Gastrocnemius medialis (tissue), 4 donors: ENCODE measurements around the gene CAB39. TPM values are rescaled to one million over a fixed set of nuclear protein-coding genes. Genes with fewer than 3 reads are reported as not detected.

Experiments used
- ATAC-seq, 2 donors: fragments of 150-250 bp; one replicate each; pipeline ENCODE4 v1.9.1; 2016
- DNase-seq, 2 donors: peaks; one replicate each; pipeline ENCODE4 v3.0.0-alpha.2; 2019
- H3K27ac ChIP-seq, 4 donors: fragments of 200-600 bp; sonication (generic); 1 replicate in 1 of 4; 2 replicates in 3 of 4; pipeline ENCODE4 v1.5.1; 2016 to 2018; ENCODE audit warnings: mild to moderate bottlenecking in 2 of 4, moderate library complexity in 1 of 4
- H3K27me3 ChIP-seq, 3 donors: fragments of 200-600 bp; sonication (generic) in 2 of 3; 1 replicate in 1 of 3; 2 replicates in 2 of 3; pipeline versions ENCODE4 v1.5.1 to v1.6.0; 2016 to 2019; ENCODE audit warnings: mild to moderate bottlenecking in 1 of 3, moderate library complexity in 1 of 3
- H3K36me3 ChIP-seq, 2 donors: fragments of 200-600 bp; sonication (generic) in 1 of 2; one replicate each; pipeline ENCODE4 v1.5.1; 2017 to 2018
- H3K4me1 ChIP-seq, 2 donors: fragments of 200-600 bp; sonication (generic) in 1 of 2; one replicate each; pipeline ENCODE4 v1.5.1; 2016 to 2017; ENCODE audit warnings: mild to moderate bottlenecking in 2 of 2
- H3K4me3 ChIP-seq, 4 donors: fragments of 200-600 bp; sonication (generic) in 3 of 4; 1 replicate in 1 of 4; 2 replicates in 3 of 4; pipeline ENCODE4 v1.5.1; 2016 to 2019; ENCODE audit warnings: mild to moderate bottlenecking in 2 of 4
- H3K9me3 ChIP-seq, 3 donors: fragments of 200-600 bp; sonication (generic) in 2 of 3; 1 replicate in 1 of 3; 2 replicates in 2 of 3; pipeline ENCODE4 v1.5.1; 2016 to 2019
- POLR2A ChIP-seq, 2 donors: fragments of 450-650 bp; IDR thresholded peaks; one replicate each; pipeline ENCODE4 v1.6.1; 2017; ENCODE audit warnings: antibody characterized with exemption in 2 of 2, mild to moderate bottlenecking in 2 of 2, moderate library complexity in 2 of 2
- in situ Hi-C, 4 donors: fragments of 200-750 bp; cut with MboI; loops; one replicate each; pipeline versions ENCODE4 v1.15.0 to v1.8.0; 2017; ENCODE audit warnings: low sequenced_read_pairs in 4 of 4
- intact Hi-C: fragments of 100-400 bp; cut with DNase I; formaldehyde crosslinking; loops from one replicate; pipeline ENCODE4 v1.15.1; 2023; ENCODE audit warnings: low total_unique reads
- total RNA-seq, 4 donors: library from RNA; depleted of rRNA; stranded (reverse); fragments of >200 nt; gene quantifications; one replicate each; pipeline versions ENCODE4 v1.1.0 to v1.2.3, GENCODE V29; 2016
- TF ChIP-seq, protein P1 (sequence below), 5 experiments: fragments of 450-650 bp in 3 of 5; fragments of 200-600 bp in 2 of 5; sonication (generic) in 2 of 5; IDR thresholded peaks in 4 of 5; conservative IDR thresholded peaks in 1 of 5; 1 replicate in 4 of 5; 2 replicates in 1 of 5; pipeline ENCODE4 v1.5.1; 2016 to 2019; ENCODE audit warnings: antibody characterized with exemption in 5 of 5, mild to moderate bottlenecking in 3 of 5, moderate library complexity in 3 of 5

Gene CAB39
- total RNA-seq, 4 donors from 2014 or later: 93.9 to 211 (median 133) TPM

DNA sequence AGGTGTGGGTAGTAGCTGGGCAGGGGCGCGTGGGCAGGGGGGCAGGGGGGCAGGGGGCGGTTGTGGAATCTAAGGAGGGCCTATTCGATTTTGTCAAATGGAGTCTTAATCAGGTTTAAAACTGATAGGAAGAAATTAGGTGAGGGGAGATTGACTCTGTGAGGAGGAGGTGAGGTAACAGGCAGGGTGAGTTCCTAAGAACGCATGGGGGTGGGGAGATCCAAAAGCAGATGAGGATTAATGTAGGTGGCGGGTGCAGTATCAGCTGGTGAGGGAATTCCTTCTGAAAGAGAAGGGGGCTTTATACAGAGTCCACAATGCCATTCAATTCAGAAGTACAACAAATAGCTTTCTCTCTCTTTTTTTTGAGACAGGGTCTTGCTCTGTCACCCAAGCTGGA is 72.7 kb downstream of the CAB39 start:
- no peak for TF ChIP-seq POLR2A (IDR thresholded peaks at IDR 0.05)
- TF ChIP-seq, protein P1, sequence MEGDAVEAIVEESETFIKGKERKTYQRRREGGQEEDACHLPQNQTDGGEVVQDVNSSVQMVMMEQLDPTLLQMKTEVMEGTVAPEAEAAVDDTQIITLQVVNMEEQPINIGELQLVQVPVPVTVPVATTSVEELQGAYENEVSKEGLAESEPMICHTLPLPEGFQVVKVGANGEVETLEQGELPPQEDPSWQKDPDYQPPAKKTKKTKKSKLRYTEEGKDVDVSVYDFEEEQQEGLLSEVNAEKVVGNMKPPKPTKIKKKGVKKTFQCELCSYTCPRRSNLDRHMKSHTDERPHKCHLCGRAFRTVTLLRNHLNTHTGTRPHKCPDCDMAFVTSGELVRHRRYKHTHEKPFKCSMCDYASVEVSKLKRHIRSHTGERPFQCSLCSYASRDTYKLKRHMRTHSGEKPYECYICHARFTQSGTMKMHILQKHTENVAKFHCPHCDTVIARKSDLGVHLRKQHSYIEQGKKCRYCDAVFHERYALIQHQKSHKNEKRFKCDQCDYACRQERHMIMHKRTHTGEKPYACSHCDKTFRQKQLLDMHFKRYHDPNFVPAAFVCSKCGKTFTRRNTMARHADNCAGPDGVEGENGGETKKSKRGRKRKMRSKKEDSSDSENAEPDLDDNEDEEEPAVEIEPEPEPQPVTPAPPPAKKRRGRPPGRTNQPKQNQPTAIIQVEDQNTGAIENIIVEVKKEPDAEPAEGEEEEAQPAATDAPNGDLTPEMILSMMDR (IDR thresholded peaks at IDR 0.05 in 4 of 5, conservative IDR thresholded peaks at IDR 0.05 in 1 of 5): no peak
- in situ Hi-C loops: loop anchor here in 2 of 4 donors (5.0 to 10.0 kb wide), 2 partner anchors 68 to 71 kb away; partner anchors contain the start of gene CAB39 (in 1 of the 2)
- no peak for ATAC-seq

DNA sequence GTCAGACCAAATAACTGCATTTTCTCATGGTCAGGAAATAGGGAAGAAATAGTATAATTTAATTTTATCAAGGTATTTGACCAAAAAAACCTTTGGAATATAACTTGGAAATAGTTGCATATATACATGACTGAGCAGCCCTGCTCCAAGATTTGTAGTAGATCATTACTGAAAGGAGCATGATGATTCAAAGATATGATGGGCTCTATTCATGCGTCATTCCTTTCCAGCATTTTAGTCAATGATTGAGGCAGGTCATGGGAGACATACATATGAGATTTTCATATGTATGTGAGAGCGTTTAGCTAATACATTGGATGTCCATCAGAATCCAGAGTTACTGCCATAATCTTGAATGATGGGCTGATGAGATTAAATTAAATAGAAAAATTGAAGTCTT is 74.5 kb downstream of the CAB39 start:
- no peak for DNase-seq
- Histone ChIP-seq H3K27me3 (no peaks in the 10 kb centered on the region), H3K27ac (no peak overlapping the region), H3K4me1 (peaks cover 29 to 51% of the 10 kb centered on the region in 2 donors), H3K9me3 (peaks cover 0 to 10% (median 0%) of the 10 kb centered on the region in 3 donors), H3K36me3 (peaks cover 0 to 23% of the 10 kb centered on the region in 2 donors), H3K4me3 (no peak overlapping the region)
- in situ Hi-C loops (loop anchor here in 2 of 4 donors (5.0 to 10.0 kb wide), 2 partner anchors 70 to 72 kb away; partner anchors contain the start of gene CAB39 (in 1 of the 2)), intact Hi-C loops (no loop called here)
- ATAC-seq: no peak
- TF ChIP-seq POLR2A (IDR thresholded peaks at IDR 0.05): no peak
- TF ChIP-seq, protein P1 (IDR thresholded peaks at IDR 0.05 in 4 of 5, conservative IDR thresholded peaks at IDR 0.05 in 1 of 5): no peak

More for the DNA sequence above, 72.7 kb downstream of the CAB39 start:
- Histone ChIP-seq H3K4me1 (peaks cover 36 to 56% of the 10 kb centered on the region in 2 donors), H3K27me3 (no peaks in the 10 kb centered on the region), H3K4me3 (no peak overlapping the region), H3K27ac (peak overlapping the region in 3 of 4 donors; percentile 29 to 84 (median 68)), H3K36me3 (peaks cover 0 to 13% of the 10 kb centered on the region in 2 donors), H3K9me3 (peaks cover 0 to 10% (median 0%) of the 10 kb centered on the region in 3 donors)
- DNase-seq: no peak
- intact Hi-C loops: no loop called here

DNA sequence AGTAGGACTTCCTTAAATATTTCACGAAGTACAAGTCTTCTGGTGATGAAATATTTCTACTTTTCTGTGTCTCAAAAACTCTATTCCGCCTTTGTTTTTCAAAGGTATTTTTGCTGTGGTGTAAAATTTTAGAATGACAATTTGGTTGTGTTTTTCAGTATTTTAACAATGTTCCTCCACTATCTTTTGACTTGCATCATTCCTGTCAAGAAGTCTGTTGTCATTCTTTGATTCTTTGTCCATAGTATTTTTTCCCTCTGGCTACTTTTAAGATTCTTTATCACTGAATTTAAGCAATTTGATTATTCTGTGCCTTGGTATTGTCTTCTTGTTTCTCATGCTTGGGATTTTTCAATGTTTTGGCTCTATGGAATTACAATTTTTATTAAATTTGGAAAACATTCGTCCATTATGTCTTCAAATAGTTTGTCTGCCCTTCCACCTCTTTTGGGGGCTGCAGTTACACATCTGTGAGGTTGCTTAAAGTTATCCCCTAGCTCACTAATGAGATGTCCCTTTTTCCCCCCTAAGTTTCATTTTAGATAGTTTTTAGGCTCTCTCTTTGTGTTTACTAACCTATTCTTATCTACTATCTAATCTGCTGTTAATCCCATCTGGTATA is 76.0 kb downstream of the CAB39 start:
- H3K36me3 ChIP-seq: peaks cover 0 to 23% of the 10 kb centered on the region in 2 donors
- intact Hi-C loops (no loop called here), in situ Hi-C loops (loop anchor here in 2 of 4 donors (5.0 to 10.0 kb wide), 2 partner anchors 71 to 74 kb away; partner anchors contain the start of gene CAB39 (in 1 of the 2))
- H3K4me1 ChIP-seq: peaks cover 37 to 51% of the 10 kb centered on the region in 2 donors
- H3K4me3 ChIP-seq: peak overlapping the region in 1 of 4 donors; percentile 15
- DNase-seq: no peak
- peaks cover 0 to 10% (median 0%) of the 10 kb centered on the region in 3 donors for H3K9me3 ChIP-seq
- H3K27ac ChIP-seq: peak overlapping the region in 1 of 4 donors; percentile 44
- H3K27me3 ChIP-seq: no peaks in the 10 kb centered on the region
- ATAC-seq: no peak
- TF ChIP-seq, protein P1 (IDR thresholded peaks at IDR 0.05 in 4 of 5, conservative IDR thresholded peaks at IDR 0.05 in 1 of 5): no peak
- TF ChIP-seq POLR2A (IDR thresholded peaks at IDR 0.05): no peak

GRCh38 chr2:230790981-230791380 is 78.3 kb downstream of the CAB39 start:
- Histone ChIP-seq H3K4me3 (no peak overlapping the region), H3K4me1 (peaks cover 39 to 57% of the 10 kb centered on the region in 2 donors), H3K36me3 (peaks cover 0 to 23% of the 10 kb centered on the region in 2 donors), H3K27me3 (no peaks in the 10 kb centered on the region), H3K9me3 (peaks cover 0 to 10% (median 0%) of the 10 kb centered on the region in 3 donors), H3K27ac (peak overlapping the region in 2 of 4 donors; percentile 16 to 44)
- DNase-seq: no peak
- no peak for TF ChIP-seq POLR2A (IDR thresholded peaks at IDR 0.05)
- TF ChIP-seq, protein P1 (IDR thresholded peaks at IDR 0.05 in 4 of 5, conservative IDR thresholded peaks at IDR 0.05 in 1 of 5): no peak
- intact Hi-C loops: loop anchor here (10.0 kb wide), 1 partner anchor 376 kb away; the partner anchor contains the start of gene SP100
- in situ Hi-C loops: loop anchor here in 2 of 4 donors (5.0 to 10.0 kb wide), 2 partner anchors 74 to 76 kb away; partner anchors contain the start of gene CAB39 (in 1 of the 2)
- no peak for ATAC-seq
